CD4-positive, alpha-beta T cell treated with Interleukin-21 for 1 hour (primary cell): ENCODE results near the gene PARD6B.

ENCODE experiments used
- DNase-seq: peaks from one replicate; pipeline ENCODE4 v3.0.0-alpha.2; 2020

The PARD6B gene

GRCh38 chr20:50724112-50724725, 7.2 kb upstream of the PARD6B start:
- DNase-seq, result no peak

DNA sequence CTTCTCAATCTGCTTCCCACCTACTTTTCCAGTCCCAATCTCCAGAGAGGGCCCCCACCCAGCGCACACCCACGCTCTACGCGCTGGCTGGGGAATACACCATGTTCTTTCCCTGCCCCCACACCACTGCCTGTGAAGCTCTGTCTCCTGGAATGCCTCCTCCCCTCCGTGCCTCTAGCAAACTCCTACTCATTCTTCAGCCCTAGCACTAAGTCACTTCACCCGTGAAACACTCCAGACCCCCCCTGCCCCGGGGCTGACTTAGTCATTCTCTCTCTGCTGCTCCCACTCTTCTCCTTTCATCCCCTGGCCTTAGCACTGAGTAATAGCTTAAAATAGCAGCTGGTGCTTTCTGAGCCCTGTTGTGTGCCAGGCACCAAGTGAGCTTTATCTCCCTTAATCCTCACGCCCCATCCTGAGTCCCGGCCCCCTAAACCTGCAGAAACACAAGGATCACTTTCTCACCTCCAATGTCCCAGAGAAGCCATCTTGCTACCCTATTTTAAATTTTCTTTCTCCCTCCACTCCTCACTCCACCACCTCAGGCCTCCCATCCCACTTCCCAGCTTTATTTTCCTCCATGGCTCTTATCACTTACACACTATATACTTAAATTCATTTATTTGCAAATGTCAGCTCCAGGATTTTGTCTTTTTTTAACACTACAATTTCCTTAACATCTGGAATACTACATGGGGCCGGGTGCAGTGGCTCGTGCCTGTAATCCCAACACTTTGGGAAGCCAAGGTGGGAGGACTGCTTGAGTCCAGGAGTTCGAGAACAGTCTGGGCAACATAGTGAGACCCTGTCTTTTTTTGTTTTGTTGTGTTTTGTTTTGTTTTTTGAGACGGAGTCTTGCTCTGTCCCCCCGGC, 6.3 kb upstream of the PARD6B start:
- no peak for DNase-seq

DNA sequence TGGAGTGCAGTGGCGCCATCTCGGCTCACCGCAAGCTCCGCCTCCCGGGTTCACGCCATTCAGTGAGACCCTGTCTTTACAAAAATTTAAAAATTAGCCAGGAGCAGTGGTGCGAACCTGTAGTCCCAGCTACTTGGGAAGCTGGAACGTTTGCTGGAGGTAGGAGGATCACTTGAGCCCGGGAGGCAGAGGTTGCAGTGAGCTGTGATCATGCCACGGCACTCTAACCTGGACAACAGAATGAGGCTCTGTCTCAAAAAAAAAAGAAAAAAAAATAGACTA, 5.7 kb upstream of the PARD6B start:
- no peak for DNase-seq

DNA sequence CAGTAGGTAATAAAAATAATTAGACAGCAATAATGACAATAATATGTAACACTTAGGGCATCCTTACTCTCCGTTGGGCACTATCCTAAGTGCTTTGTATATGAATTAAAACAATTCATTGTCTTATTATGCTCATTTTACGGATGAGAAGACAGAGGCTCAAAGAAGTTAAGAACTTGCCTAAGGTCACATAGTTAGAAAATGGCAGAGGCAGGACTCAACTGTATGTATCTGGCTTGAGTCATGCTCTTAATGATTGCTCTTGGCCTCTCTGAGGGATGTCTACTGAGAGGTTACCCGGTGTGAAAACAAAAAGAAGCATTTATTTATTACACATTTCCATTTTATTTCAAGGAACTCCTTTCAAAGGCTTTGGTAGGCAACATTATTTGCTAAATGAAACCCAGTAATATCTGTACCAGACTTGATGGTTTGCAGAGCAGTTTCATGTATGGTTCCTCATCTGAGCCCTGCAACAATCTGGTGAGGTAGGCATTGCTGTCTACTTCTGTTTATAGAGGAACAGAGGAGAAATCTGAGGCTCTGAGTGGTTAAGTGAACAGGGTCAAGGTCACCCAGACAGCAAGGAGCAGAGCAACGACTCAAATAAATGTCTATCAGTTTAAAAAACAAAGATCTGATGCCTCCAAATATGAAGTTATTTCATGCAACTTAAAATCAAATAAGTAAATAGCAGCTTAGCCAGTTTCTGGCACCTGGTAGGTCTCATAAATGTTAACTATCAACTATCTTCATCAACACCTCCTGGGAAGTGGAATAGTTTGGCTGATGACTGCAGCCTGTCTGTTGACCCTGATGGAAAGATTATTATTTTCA, 4.2 kb upstream of the PARD6B start:
- no peak for DNase-seq

GRCh38 chr20:50727792-50728485, 3.4 kb upstream of the PARD6B start:
- DNase-seq, result no peak

- DNase-seq, result no peak
Observed at GRCh38 chr20:50728486-50728980, 2.8 kb upstream of the PARD6B start.

GRCh38 chr20:50728981-50729874, 2.2 kb upstream of the PARD6B start:
- no peak for DNase-seq

DNA sequence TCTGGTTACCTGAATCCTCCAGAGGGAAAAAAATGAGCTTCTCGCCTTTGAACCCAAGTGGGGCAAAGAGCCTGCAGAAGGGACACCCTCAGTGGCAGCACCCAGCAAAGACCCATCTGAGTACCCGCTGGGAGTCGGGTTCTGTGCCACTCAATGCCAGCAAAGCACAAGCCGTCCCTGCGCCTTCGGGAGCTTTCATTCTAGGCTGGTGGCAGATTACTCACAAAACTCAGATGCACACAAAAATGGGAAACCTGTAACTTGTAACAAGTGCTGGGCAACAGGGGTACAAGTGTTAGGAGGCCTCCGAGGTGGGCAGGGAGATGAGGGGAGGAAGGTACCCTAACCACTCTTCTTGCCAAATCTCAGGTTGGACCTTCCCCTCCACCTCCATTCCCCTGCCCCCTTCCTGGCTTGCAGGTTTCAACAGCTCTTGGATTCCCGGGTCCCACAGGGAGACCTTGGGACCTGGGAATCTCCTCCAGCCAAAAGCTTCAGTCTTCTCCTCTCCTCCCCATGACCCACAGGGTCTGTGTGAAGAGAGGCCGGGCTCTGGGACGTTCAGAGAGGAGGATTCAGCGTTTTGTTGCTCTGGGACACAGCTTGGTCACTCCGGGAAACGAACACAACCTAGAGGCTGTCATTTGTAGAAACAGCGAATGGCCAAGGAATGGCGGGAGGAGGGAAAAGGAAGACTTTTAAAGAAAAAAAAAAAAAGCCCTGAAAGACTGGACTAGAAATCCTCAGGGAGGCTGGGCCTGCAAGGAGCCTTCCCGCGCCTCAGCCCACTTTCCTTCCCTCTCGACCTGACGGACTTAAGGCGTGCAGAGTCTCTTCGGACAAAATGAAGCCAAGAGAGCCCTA, 1.2 kb upstream of the PARD6B start:
- no peak for DNase-seq

DNA sequence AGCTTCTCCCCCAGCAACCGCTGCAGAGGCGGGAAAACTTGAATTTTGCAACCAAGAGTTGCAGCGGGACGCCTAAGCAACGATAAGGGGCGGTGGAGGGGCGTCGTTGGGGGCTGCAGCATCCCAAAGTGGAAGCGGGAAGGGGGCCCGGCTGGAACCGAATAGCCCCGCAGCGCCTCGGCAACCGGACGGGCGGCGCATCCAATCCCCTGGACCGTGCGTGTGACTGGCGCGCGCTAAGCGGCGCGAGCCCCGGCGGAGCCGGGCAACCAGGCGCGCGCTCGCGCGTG, 670 bp upstream of the PARD6B start:
- DNase-seq, result no peak

- peak; percentile 3 for DNase-seq
Observed at GRCh38 chr20:50731930-50732690, 730 bp downstream of the PARD6B start.

DNA sequence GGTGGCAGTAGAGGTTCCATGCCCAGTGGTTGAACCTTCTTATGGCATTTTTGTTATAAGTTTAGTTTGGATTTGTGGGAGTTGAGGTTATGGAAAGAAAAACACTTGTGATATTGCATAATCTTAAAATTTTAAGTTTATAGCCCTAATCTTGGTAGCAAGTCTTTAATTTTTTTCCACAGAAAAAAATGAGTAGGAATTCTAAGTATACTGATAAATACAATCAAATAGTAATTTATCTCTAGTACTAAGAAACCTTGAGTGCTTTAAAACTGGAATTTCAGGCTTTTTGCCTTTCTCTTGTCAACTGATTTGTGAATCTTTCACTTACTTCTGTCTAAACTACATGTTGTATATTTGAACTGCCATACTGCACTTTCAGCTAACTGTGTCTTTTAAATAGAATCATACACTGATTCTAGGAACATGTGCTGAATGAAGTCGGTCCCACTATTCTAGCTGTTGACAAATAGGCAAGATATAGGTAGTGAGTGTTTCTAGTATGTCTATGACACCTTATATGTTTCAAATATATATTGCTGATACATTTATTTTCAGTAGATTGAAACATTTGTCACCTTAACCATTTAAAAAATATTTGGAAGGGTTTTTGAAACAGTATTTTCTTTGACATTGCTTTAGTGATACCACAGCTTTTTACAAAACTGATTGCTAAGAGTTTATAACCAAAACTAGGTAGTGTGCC, 2.4 kb downstream of the PARD6B start:
- DNase-seq, result no peak

DNA sequence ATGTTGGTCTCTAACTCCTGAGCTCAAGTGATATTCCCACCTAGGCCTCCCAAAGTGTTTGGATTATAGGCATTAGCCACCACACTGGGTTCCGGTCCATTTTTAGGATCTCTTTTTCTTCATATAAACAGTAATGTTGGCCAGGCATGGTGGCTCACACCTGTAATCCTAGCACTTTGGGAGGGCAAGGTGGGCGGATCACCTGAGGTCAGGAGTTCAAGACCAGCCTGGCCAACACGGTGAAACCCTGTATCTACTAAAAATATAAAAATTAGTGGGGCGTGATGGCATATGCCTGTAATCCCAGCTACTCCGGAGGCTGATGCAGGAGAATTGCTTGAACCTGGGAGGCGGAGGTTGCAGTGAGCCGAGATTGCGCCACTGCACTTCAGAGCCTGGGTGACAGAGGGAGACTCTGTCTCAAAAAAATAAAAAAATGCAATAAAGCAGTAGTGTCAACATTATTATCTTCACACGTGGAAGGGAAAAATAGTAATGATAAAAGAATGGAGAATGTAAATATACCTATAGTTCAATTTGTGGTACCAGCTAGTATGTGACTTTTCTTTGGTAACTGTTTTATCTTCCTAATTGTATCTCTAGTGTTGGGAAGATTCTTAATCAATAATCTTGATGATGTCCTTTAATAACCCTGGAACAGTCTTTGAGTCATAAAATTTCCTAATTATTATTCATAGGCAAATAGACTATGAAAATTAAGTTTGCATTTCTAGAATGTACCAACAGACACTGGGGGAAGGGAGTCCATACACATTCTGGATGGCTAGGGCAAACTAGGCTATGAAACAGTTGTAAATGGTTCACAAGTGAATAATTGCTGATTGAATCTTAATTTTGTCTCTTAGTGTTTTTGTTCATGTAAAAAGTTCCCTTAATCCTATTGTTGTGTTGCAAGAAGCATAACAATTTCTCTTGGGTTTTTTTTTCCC, 3.6 kb downstream of the PARD6B start:
- DNase-seq, result no peak

GRCh38 chr20:50735813-50736212, 4.4 kb downstream of the PARD6B start:
- no peak for DNase-seq

- no peak for DNase-seq
Observed at GRCh38 chr20:50737352-50737751, 6.0 kb downstream of the PARD6B start.

GRCh38 chr20:50743087-50743486, 11.7 kb downstream of the PARD6B start:
- no peak for DNase-seq

DNA sequence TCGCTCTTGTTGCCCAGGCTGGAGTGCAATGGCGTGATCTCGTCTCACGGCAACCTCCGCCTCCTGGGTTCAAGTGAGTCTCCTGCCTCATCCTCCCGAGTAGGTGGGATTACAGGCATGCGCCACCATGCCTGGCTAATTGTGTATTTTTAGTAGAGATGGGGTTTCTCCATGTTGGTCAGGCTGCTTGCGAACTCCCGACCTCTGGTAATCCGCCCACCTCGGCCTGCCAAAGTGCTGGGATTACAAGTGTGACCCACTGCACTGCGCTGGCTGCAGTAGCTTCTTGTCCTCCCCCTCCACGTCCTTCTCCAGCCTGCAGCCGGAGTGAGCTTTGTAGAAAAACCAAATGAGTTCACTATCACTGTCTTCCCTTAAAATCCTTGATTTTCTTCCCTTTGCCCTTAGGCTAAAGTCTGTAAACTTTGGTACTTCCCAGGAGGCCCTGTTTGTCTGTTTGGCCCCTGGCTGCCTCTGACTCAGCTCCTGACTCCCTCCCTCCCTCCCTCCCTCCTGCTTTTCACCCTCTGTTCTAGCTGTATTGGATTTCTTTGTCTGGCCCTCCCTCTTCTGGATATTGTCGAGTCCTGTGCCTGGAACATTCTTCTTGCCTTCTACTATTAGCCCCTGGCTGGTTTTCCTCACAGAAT, 12.9 kb downstream of the PARD6B start:
- no peak for DNase-seq

DNA sequence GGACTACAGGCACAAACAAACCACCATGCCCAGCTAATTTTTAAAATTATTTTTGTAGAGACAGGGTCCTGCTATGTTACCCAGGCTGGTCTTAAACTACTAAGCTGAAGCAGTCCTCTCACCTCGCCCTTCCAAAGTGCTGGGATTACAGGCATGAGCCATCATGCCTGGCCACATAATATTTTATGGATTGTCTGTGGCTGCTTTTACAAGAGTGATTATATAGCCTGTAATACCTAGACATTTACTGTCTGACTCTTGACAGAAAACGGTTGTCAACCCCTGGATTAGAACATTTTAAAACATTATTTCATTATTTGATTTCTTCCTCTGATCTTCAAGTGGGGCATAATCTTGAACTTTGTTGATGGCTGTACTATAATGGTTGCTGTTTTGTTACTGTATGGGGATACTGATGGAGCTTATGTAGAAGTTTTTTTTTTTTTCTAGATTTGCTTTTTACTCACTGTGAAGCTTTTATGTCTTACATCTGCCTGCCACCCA, 14.3 kb downstream of the PARD6B start:
- DNase-seq, result no peak
